GM10266 (cell line): Measurements from ENCODE around the gene GNAL.
"Not testable (repeated sequence)": the region's sequence is repeated elsewhere in the genome, so short reads cannot be mapped to it uniquely, and the experiment has no call there.

Experiments
- DNase-seq: peaks from one replicate; pipeline ENCODE4 v3.0.0; 2012; ENCODE audit errors: extremely low spot score
- CTCF ChIP-seq: IDR thresholded peaks from 2 replicates; pipeline ENCODE4 v1.5.1; 2012; ENCODE audit warnings: mild to moderate bottlenecking, low read depth; ENCODE audit not compliant: control insufficient read depth, insufficient read depth; ENCODE audit errors: missing control alignments

The GNAL gene

GRCh38 chr18:11676386-11676785 lies 12.7 kb upstream of the GNAL start:
- no peak for TF ChIP-seq CTCF
- DNase-seq: no peak

GRCh38 chr18:11676867-11677266 lies 12.2 kb upstream of the GNAL start:
- TF ChIP-seq CTCF: no peak
- no peak for DNase-seq

GRCh38 chr18:11678211-11678610 lies 10.9 kb upstream of the GNAL start:
- DNase-seq: no peak
- no peak for TF ChIP-seq CTCF

- DNase-seq: peak; percentile 40
Measured at GRCh38 chr18:11689669-11690565, 853 bp downstream of the GNAL start.

GRCh38 chr18:11690660-11691059 lies 1.6 kb downstream of the GNAL start:
- not testable (repeated sequence) for DNase-seq

More at GRCh38 chr18:11689669-11690565, 853 bp downstream of the GNAL start:
- no peak for TF ChIP-seq CTCF

- TF ChIP-seq CTCF: no peak
- no peak for DNase-seq
Measured at GRCh38 chr18:11695736-11696135, 6.7 kb downstream of the GNAL start.

- no peak for DNase-seq
- TF ChIP-seq CTCF: no peak
Measured at GRCh38 chr18:11696451-11696850, 7.4 kb downstream of the GNAL start.
